ENCODE data around the gene RAB36.
A peak's percentile ranks its signal among the peaks of the same experiment; 100 is the strongest.
"Not testable (repeated sequence)": the region's sequence is repeated elsewhere in the genome, so short reads cannot be mapped to it uniquely, and the experiment has no call there.

Gene RAB36

GRCh38 chr22:23121000-23121421 lies 24.3 kb upstream of the RAB36 start:
- no peak for DNase-seq

- peak; percentile 30 to 65 for DNase-seq
These were observed 23.9 kb upstream of the RAB36 start for GRCh38 chr22:23121424-23121823.

- no peak for DNase-seq
These were observed 22.9 kb upstream of the RAB36 start for GRCh38 chr22:23122216-23122957.

GRCh38 chr22:23122992-23123803 lies 22.1 kb upstream of the RAB36 start:
- DNase-seq = no peak

- no peak for DNase-seq
These were observed 21.4 kb upstream of the RAB36 start for GRCh38 chr22:23123804-23124254.

GRCh38 chr22:23124611-23125511 lies 20.4 kb upstream of the RAB36 start:
- DNase-seq = no peak

- no peak for DNase-seq
These were observed 19.7 kb upstream of the RAB36 start for GRCh38 chr22:23125512-23126103.

- no peak for DNase-seq
These were observed 18.9 kb upstream of the RAB36 start for GRCh38 chr22:23126165-23127054.

GRCh38 chr22:23127055-23127756 lies 18.1 kb upstream of the RAB36 start:
- DNase-seq = no peak

GRCh38 chr22:23127788-23128187 lies 17.5 kb upstream of the RAB36 start:
- no peak for DNase-seq

- peak; percentile 61 to 80 for DNase-seq
These were observed 16.8 kb upstream of the RAB36 start for GRCh38 chr22:23128269-23129108.

GRCh38 chr22:23129149-23129548 lies 16.1 kb upstream of the RAB36 start:
- no peak for DNase-seq

GRCh38 chr22:23130697-23131096 lies 14.6 kb upstream of the RAB36 start:
- DNase-seq = no peak

- DNase-seq = no peak
These were observed 13.3 kb upstream of the RAB36 start for GRCh38 chr22:23131931-23132330.

GRCh38 chr22:23132376-23133091 lies 12.7 kb upstream of the RAB36 start:
- DNase-seq = no peak

GRCh38 chr22:23133922-23134321 lies 11.4 kb upstream of the RAB36 start:
- no peak for DNase-seq

- not testable (repeated sequence) for DNase-seq
These were observed 8.3 kb upstream of the RAB36 start for GRCh38 chr22:23136991-23137390.

- DNase-seq = no peak
These were observed 7.8 kb upstream of the RAB36 start for GRCh38 chr22:23137468-23137867.

Data from inflammatory macrophage (primary cell).